ENCODE results near the gene FAM186B.
"Not testable (repeated sequence)": the region's sequence is repeated elsewhere in the genome, so short reads cannot be mapped to it uniquely, and the experiment has no call there.

The FAM186B gene

GRCh38 chr12:49633703-49634345 lies 28.4 kb upstream of the FAM186B start:
- no peak for DNase-seq

DNA sequence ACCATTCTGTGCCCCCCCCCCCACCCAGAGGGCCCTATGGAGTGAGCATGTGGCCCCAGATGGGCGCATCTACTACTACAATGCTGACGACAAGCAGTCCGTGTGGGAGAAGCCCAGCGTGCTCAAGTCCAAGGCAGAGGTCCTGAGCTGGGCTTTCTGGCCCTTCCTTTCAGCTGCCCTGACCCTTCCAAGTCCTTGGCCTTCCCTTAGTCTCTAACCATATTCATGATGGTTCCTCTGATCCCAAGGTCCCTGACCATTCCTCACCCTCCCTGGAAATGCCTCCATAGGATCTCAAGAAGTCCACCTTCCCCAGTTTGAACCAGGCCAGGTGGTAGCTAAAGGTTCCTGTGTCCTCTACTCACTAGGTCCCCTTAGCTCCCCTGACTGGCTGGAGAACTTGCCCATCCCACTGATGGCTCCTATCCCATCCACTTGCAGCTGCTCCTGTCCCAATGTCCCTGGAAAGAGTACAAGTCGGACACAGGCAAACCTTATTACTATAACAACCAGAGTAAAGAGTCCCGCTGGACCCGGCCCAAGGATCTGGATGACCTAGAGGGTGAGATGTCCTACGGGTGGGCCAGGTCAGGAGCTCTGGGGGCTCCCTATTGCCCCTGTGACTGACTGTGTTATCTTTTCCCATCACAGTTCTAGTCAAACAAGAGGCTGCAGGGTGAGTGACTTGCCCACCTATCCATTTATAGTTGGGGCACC lies 27.7 kb upstream of the FAM186B start:
- no peak for DNase-seq

DNA sequence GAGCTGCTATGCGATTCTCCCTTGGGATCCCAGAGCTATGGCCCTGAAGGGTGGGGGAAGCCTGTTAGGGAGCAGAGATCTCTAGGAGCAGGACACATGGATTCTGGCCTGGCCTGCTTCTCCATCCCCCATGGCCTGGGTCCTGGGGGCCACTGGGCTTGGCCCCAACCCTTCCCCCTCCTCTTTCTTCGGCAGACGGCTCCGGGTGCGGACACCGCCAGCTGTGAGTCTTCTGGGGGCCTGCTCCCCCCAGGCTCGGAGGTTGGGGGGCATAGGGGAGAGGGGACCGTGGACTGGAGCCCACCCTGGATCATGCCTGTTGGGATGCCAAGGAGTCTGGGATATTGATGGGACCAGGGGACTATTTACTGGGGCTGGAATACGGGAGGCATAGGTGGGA lies 27.0 kb upstream of the FAM186B start:
- DNase-seq, result no peak

DNA sequence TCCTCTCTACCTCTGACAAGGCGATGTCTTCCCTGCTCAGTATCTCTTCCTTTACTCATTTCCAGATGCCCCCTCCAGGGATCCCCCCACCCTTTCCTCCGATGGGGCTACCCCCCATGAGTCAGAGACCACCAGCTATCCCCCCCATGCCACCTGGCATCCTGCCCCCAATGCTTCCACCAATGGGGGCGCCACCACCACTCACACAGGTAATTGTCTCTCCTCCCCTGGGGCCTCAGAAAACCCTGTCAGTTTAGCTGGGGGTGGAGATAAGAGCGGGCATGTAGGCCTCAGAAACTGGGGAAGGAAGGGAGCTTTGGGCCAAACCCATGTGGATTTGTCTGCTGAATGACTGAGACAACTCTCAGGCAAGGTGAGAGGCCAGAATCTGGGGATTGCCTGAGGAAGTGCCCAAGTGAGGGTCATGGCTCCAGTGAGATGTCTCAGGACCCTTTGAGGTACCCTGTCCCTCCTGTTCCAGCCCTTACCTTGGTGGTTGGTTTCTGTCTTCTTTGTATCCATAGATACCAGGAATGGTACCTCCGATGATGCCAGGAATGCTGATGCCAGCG lies 26.0 kb upstream of the FAM186B start:
- no peak for DNase-seq

GRCh38 chr12:49627752-49628360 lies 22.4 kb upstream of the FAM186B start:
- DNase-seq, result no peak

- DNase-seq, result no peak
Observed at GRCh38 chr12:49626836-49627235, 21.4 kb upstream of the FAM186B start.

GRCh38 chr12:49626169-49626835 lies 20.9 kb upstream of the FAM186B start:
- DNase-seq, result no peak

DNA sequence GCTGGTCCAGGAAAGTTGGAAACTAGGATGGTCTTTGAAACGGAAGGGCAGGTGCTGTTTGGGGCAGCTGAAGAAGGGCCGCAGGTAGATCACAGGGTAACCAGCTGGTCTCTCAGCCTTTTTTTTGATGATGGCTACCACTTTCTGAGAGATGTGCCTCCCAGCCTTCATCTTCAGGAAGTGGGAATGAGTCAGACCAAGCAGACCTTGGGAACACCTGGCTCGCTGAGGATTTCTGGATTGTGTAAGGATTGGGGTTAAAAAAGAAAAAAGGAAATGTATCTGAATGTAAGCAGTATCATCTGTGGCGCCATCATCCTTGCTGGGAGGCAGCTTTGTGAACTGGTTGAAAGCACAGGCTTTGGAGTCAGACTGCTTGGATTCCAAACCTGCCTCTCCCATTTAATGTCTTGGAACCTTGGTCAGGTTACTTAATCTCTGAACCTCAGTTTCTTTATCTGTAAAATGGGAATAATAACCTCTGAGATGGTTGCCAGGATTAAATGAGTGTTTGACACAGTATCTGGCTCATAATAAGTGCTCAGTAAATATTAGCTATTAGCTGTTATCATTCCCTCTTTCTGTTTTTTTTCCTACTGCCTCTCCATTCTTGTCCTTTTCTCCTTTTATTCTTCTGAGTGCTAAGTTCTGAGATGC lies 19.6 kb upstream of the FAM186B start:
- DNase-seq, result no peak

- DNase-seq, result peak; percentile 79
Observed at GRCh38 chr12:49623142-49623904, 17.9 kb upstream of the FAM186B start, which contains the start of gene PRPF40B. Gene PRPF40B, plus strand, starts transcription at chr12:49623561. Its CDS starts 30 bp downstream, at chr12:49623591.

- peak; percentile 27 for DNase-seq
Observed at GRCh38 chr12:49622501-49623141, 17.2 kb upstream of the FAM186B start.

DNA sequence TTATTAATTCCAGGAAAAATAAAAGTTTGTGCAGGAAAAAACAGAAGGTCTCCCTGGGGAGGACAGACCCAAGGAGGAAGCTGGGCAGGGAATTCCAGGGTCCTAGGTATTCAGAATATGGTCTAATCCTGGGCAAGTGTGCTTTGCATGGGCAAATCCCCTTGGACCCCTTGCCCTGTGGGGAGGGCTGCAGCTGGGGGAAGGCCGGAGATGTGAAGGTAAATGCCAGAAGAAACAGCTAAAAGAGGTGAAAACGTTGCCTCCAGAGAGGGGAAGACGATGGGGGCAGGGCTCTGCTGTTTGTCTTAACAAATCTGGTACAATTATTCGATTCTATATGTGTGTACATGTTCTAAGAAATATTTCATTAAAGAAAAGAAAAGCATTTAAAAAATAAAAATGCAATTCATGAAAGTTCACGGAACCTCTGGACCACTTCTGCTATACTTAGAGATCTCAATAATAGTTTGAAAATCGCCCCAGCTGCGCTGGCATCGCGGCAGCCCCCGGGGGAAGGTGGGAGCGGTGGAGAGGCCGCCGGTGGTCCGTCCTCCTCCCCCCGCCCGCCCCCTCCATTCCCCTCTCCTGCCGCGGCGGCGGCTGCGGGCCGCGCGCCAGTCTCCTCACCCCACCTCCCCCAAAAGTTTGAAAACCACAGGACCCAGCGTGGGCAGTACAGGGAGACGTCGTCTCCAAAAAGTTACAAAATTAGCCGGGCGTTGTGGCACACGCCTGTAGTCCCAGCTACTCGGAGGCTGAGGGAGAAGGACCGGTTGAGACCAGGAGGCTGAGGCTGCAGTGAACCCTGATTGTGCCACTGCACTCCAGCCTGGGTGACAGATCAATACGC lies 16.4 kb upstream of the FAM186B start:
- DNase-seq, result peak; percentile 31

GRCh38 chr12:49619286-49619685 lies 13.8 kb upstream of the FAM186B start:
- no peak for DNase-seq

GRCh38 chr12:49618576-49618975 lies 13.1 kb upstream of the FAM186B start:
- DNase-seq, result no peak

DNA sequence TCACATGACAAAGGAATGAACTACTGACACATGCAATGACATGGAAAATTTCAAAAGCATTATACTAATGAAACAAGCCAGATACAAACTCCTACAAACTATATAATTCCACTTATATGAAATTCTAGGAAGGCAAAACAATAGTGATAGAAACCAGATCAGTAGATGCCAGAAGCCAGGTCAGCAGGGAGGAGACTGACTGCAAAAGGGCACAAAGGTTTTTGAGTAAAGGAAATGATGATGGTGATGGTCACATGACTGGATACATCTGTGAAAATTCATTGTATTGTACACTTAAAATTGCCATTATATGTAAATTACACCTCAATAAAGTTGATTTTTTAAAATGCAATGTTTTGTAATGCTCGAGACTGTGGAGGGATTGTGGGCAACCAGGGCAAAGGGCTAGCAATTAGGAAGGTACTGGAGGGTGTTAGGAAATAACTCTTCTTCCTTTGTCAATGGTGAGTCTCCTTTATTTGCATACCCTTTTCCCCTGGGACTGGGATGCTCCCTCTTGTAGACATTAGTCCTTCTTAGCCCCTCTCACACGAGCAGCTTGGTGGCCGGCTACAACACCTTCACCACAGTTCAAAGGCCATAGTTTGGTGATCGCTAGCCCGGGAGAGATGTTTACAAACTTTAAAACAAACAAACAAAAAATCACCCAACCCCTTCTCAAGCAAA lies 11.2 kb upstream of the FAM186B start:
- DNase-seq, result no peak

DNA sequence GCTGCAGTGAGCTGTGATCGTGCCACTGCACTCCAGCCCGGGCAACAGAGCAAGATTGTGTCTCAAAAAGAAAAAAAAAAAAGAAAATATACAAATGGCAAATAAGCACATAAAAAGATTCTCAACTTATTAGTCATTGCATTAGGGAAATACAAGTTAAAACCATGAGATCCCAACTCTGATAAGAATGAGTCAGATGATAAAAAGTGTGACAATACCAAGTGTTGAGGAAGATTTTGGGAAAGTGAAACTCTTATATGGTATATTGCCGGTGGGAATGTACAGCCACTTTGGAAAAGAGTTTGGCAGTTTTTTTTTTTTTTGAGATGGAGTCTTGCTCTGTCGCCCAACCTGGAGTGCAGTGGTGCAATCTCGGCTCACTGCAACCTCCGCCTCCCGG lies 10.3 kb upstream of the FAM186B start:
- no peak for DNase-seq

DNA sequence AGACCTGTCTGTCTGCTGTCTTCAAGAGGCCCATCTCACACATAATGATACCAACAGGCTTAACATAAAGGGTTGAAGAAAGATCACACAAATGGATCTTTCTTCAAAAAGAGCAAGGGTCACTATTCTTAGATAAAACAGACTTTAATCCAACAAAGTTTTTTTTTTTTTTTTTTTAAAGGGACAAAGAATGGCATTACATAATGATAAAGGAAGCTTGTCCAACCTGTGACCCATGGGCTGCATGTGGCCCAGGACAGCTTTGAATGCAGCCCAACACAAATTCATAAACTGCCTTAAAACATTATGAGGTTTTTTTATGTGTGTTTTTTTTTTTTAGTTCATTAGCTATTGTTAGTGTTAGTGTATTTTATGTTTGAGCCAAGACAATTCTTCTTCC lies 6.8 kb upstream of the FAM186B start:
- DNase-seq, result no peak

- not testable (repeated sequence) for DNase-seq
Observed at GRCh38 chr12:49610785-49611184, 5.3 kb upstream of the FAM186B start.

GRCh38 chr12:49609875-49610154 lies 4.4 kb upstream of the FAM186B start:
- no peak for DNase-seq

- DNase-seq, result no peak
Observed at GRCh38 chr12:49609059-49609874, 3.8 kb upstream of the FAM186B start.

Data from stimulated activated CD4-positive, alpha-beta T cell treated with anti-CD3 and anti-CD28 coated beads, Interleukin-12 subunit alpha, Interleukin-12 subunit beta, amount 100 ng/mL, for 4 hours (primary cell).